Adipocyte (in vitro differentiated cells): Measurements from ENCODE around the gene TNFRSF1A.

Experiments used
- DNase-seq: peaks from one replicate; pipeline ENCODE4 v3.0.0-alpha.2; 2015; ENCODE audit warnings: low read depth
- H3K27me3 ChIP-seq: replicated peaks from 2 replicates; pipeline ENCODE4 v1.7.0; 2013; ENCODE audit warnings: mild to moderate bottlenecking, low read length, moderate library complexity; ENCODE audit not compliant: control insufficient read depth, insufficient read depth
- H3K36me3 ChIP-seq: 2 replicates; pipeline ENCODE4 v1.7.0; 2013; ENCODE audit warnings: low read length, mild to moderate bottlenecking, moderate library complexity; ENCODE audit not compliant: control insufficient read depth, insufficient read depth, severe bottlenecking
- H3K4me1 ChIP-seq: 2 replicates; pipeline ENCODE4 v1.7.0; 2013; ENCODE audit warnings: mild to moderate bottlenecking, low read length, moderate library complexity; ENCODE audit not compliant: control insufficient read depth, insufficient read depth
- H3K4me3 ChIP-seq: 2 replicates; pipeline ENCODE4 v1.7.0; 2013; ENCODE audit warnings: mild to moderate bottlenecking, low read length, moderate library complexity
- H3K9ac ChIP-seq: 2 replicates; pipeline ENCODE4 v1.7.0; 2013; ENCODE audit warnings: mild to moderate bottlenecking, low read length, moderate library complexity
- H3K9me3 ChIP-seq: 2 replicates; pipeline ENCODE4 v1.7.0; 2013; ENCODE audit warnings: mild to moderate bottlenecking, low read length, moderate library complexity; ENCODE audit not compliant: control insufficient read depth

TNFRSF1A gene

DNA sequence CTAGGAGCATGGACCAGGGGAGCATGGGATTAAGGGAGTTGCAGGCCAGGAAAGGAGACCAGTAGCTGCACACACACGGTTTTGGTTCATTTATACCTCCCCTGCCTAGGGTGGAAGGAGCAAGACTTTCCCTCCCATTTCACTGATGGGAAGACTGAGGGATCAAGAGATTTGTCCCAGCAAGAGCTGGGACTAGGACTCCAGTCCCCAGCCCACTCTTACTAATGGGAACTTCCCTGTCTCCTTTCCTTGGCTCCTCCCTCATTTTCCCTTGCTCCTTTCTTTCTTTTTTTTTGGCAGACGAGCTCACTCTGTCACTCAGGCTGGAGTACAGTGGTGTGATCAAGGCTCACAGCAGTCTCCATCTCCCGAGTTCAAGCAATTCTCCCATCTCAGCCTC is 20.5 kb upstream of the TNFRSF1A start:
- Histone ChIP-seq H3K36me3 (no peaks in the 10 kb centered on the region), H3K9me3 (no peaks in the 10 kb centered on the region), H3K4me1 (peaks cover 6% of the 10 kb centered on the region), H3K4me3 (no peak overlapping the region), H3K9ac (no peak overlapping the region), H3K27me3 (no peaks in the 10 kb centered on the region)
- DNase-seq, result no peak

GRCh38 chr12:6361834-6362233 is 20.0 kb upstream of the TNFRSF1A start:
- no peak overlapping the region for H3K4me3 ChIP-seq
- no peaks in the 10 kb centered on the region for H3K36me3 ChIP-seq
- no peaks in the 10 kb centered on the region for H3K27me3 ChIP-seq
- H3K4me1 ChIP-seq, result peaks cover 6% of the 10 kb centered on the region
- H3K9ac ChIP-seq, result no peak overlapping the region
- no peak for DNase-seq
- H3K9me3 ChIP-seq, result no peaks in the 10 kb centered on the region

DNA sequence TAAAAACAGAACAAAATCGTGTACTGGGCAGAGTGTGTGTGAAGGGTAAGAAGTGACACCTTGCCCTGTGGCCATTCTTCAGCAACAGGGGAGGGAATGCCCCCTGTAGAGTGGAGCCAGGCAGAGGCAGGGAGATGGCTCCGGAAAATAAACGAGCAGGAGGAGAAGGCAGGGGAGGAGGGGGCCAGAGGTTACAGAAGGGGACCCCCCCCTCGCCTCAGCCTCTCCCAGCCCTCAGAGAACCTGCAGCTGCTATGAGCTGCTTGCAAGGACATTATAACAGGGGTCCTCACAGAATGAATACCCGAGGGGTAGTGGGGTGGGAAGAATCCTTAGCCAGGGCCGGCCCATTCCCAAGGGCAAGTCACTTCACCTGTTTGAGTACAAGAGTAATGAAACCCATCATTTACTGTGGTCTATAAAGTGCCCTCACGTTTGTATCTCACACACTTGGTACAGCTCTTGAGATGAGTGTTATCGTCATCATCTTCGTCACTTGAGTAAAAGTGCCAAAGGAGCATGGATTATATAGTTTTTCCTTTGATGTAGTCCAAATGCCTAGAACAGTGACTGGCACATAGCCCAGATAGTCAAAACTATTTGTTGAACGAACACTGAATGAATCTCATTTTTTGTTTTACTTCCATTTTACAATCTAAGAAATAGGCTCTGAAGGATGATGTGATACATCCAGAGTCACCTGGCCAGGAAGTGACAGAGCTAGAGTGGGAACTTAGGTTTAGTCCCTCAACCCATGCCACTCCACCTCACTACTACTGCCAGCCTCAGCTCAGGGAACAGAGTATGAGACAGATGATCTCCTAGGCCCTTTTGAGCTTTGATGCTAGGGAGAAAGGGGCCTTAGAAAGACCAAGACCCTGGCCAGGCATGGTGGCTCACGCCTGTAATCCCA is 19.0 kb upstream of the TNFRSF1A start:
- Histone ChIP-seq H3K9ac (no peak overlapping the region), H3K27me3 (peaks cover 4% of the 10 kb centered on the region), H3K9me3 (no peaks in the 10 kb centered on the region), H3K4me3 (no peak overlapping the region), H3K4me1 (peaks cover 6% of the 10 kb centered on the region), H3K36me3 (no peaks in the 10 kb centered on the region)
- DNase-seq, result no peak

DNA sequence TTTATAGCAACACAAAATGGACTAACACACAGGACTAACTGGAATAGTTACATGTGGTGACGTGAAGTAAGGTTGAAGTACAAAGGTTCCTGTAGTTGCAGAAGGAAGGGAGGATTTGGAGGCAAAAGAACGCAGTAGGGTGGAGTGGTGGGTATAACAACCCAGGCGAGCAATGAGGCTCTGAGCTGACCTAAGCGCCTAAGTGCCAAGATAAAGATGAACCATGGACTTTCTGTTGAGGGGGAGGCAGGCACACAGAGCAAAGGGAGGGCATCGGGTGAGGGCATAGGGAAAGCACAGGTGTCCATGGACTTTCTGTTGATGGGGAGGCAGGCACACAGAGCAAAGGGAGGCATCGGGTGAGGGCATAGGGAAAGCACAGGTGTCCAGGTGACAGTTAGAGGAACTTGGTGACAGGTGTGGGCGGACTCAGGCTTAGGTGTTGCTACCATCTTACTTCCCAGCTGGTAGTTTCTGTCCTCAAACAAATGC is 18.2 kb upstream of the TNFRSF1A start:
- H3K36me3 ChIP-seq, result no peaks in the 10 kb centered on the region
- peaks cover 6% of the 10 kb centered on the region for H3K4me1 ChIP-seq
- H3K4me3 ChIP-seq, result no peak overlapping the region
- no peaks in the 10 kb centered on the region for H3K9me3 ChIP-seq
- DNase-seq, result no peak
- no peak overlapping the region for H3K9ac ChIP-seq
- peaks cover 7% of the 10 kb centered on the region for H3K27me3 ChIP-seq

DNA sequence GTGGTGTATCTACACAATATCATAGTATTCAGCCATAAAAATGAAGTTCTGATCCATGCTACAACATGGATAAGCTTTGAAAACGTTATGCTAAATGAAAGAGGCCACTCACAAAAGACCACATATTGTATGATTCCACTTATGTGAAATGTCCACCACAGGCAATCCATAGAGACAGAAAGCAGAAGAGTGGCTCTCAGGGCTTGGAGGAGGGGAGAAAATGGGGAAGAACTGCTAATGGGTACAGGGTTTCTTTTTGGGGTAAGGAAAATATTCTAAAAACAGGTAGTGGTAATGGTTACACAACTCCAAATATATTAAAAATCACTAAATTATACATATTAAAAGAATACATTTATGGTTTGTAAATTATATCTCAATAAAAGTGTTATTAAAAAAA is 17.0 kb upstream of the TNFRSF1A start:
- DNase-seq, result no peak
- Histone ChIP-seq H3K9me3 (no peaks in the 10 kb centered on the region), H3K27me3 (peaks cover 11% of the 10 kb centered on the region), H3K4me3 (no peak overlapping the region), H3K9ac (no peak overlapping the region), H3K4me1 (peaks cover 1% of the 10 kb centered on the region), H3K36me3 (no peaks in the 10 kb centered on the region)

GRCh38 chr12:6356374-6356820 is 14.5 kb upstream of the TNFRSF1A start:
- no peaks in the 10 kb centered on the region for H3K9me3 ChIP-seq
- DNase-seq, result no peak
- H3K4me1 ChIP-seq, result peaks cover 6% of the 10 kb centered on the region
- no peak overlapping the region for H3K4me3 ChIP-seq
- no peaks in the 10 kb centered on the region for H3K36me3 ChIP-seq
- H3K27me3 ChIP-seq, result peaks cover 11% of the 10 kb centered on the region
- H3K9ac ChIP-seq, result no peak overlapping the region

- Histone ChIP-seq H3K9me3 (no peaks in the 10 kb centered on the region), H3K36me3 (no peaks in the 10 kb centered on the region), H3K4me3 (no peak overlapping the region), H3K27me3 (peaks cover 11% of the 10 kb centered on the region), H3K4me1 (peaks cover 6% of the 10 kb centered on the region), H3K9ac (no peak overlapping the region)
- no peak for DNase-seq
These were observed 13.9 kb upstream of the TNFRSF1A start for GRCh38 chr12:6355491-6356373.

- Histone ChIP-seq H3K4me3 (no peak overlapping the region), H3K4me1 (peaks cover 6% of the 10 kb centered on the region)
These were observed 12.9 kb upstream of the TNFRSF1A start for GRCh38 chr12:6354495-6355393.

GRCh38 chr12:6352193-6353173 is 10.6 kb upstream of the TNFRSF1A start:
- peak; percentile 44 for DNase-seq
- peaks cover 13% of the 10 kb centered on the region for H3K4me1 ChIP-seq
- no peaks in the 10 kb centered on the region for H3K36me3 ChIP-seq

More at GRCh38 chr12:6354495-6355393, 12.9 kb upstream of the TNFRSF1A start:
- Histone ChIP-seq H3K36me3 (no peaks in the 10 kb centered on the region), H3K27me3 (peaks cover 11% of the 10 kb centered on the region), H3K9me3 (no peaks in the 10 kb centered on the region), H3K9ac (no peak overlapping the region)
- DNase-seq, result no peak

GRCh38 chr12:6351622-6352021 is 9.7 kb upstream of the TNFRSF1A start:
- peaks cover 20% of the 10 kb centered on the region for H3K4me1 ChIP-seq
- no peaks in the 10 kb centered on the region for H3K36me3 ChIP-seq
- DNase-seq, result no peak
- H3K4me3 ChIP-seq, result no peak overlapping the region
- peaks cover 11% of the 10 kb centered on the region for H3K27me3 ChIP-seq
- H3K9me3 ChIP-seq, result no peaks in the 10 kb centered on the region
- no peak overlapping the region for H3K9ac ChIP-seq

More at GRCh38 chr12:6352193-6353173, 10.6 kb upstream of the TNFRSF1A start:
- Histone ChIP-seq H3K27me3 (peaks cover 11% of the 10 kb centered on the region), H3K9me3 (no peaks in the 10 kb centered on the region), H3K4me3 (no peak overlapping the region), H3K9ac (no peak overlapping the region)
